Subcutaneous abdominal adipose tissue (tissue), 5 donors: ENCODE measurements around the gene TTR.

Experiments used
- H3K27ac ChIP-seq: one replicate; pipeline ENCODE4 v1.7.0; 2013; ENCODE audit warnings: low read depth, mild to moderate bottlenecking, inconsistent platforms, low read length, moderate library complexity
- H3K27me3 ChIP-seq, 5 donors: one replicate each; pipeline ENCODE4 v1.7.0; 2013; ENCODE audit warnings: low read length in 5 of 5, inconsistent platforms in 1 of 5; ENCODE audit not compliant: control insufficient read depth in 5 of 5, insufficient read depth in 4 of 5
- H3K36me3 ChIP-seq, 5 donors: one replicate each; pipeline ENCODE4 v1.7.0; 2013; ENCODE audit warnings: low read length in 5 of 5; ENCODE audit not compliant: control insufficient read depth in 5 of 5, insufficient read depth in 5 of 5
- H3K4me1 ChIP-seq, 5 donors: one replicate each; pipeline ENCODE4 v1.7.0; 2013; ENCODE audit warnings: low read length in 5 of 5, mild to moderate bottlenecking in 3 of 5, moderate library complexity in 1 of 5; ENCODE audit not compliant: control insufficient read depth in 5 of 5, insufficient read depth in 5 of 5
- H3K4me3 ChIP-seq, 5 donors: one replicate each; pipeline ENCODE4 v1.7.0; 2013; ENCODE audit warnings: low read length in 5 of 5, low read depth in 1 of 5
- H3K9ac ChIP-seq, 5 donors: one replicate each; pipeline ENCODE4 v1.7.0; 2013; ENCODE audit warnings: low read length in 5 of 5, mild to moderate bottlenecking in 4 of 5, moderate library complexity in 3 of 5
- H3K9me3 ChIP-seq, 5 donors: one replicate each; pipeline ENCODE4 v1.7.0; 2013; ENCODE audit warnings: low read length in 5 of 5; ENCODE audit not compliant: control insufficient read depth in 5 of 5
- donor health status: healthy.
- donor health status: healthy.
- donor health status: healthy.
- donor health status: healthy.
- donor health status: healthy.

TTR gene

GRCh38 chr18:31592506-31593157 is 955 bp downstream of the TTR start:
- Histone ChIP-seq H3K27me3 (no peaks in the 10 kb centered on the region), H3K9ac (no peak overlapping the region), H3K27ac (no peak overlapping the region), H3K4me3 (no peak overlapping the region), H3K9me3 (peaks cover 0 to 3% (median 0%) of the 10 kb centered on the region in 5 donors), H3K4me1 (no peaks in the 10 kb centered on the region), H3K36me3 (no peaks in the 10 kb centered on the region)

- Histone ChIP-seq H3K27ac (no peak overlapping the region), H3K27me3 (no peaks in the 10 kb centered on the region), H3K36me3 (no peaks in the 10 kb centered on the region), H3K4me1 (no peaks in the 10 kb centered on the region), H3K4me3 (no peak overlapping the region), H3K9ac (no peak overlapping the region), H3K9me3 (peaks cover 0 to 3% (median 0%) of the 10 kb centered on the region in 5 donors)
These were observed 3.6 kb downstream of the TTR start for GRCh38 chr18:31595121-31595771.

- peaks cover 0 to 3% (median 0%) of the 10 kb centered on the region in 5 donors for H3K9me3 ChIP-seq
- H3K4me3 ChIP-seq: no peak overlapping the region
- H3K9ac ChIP-seq: no peak overlapping the region
- H3K4me1 ChIP-seq: no peaks in the 10 kb centered on the region
- no peaks in the 10 kb centered on the region for H3K36me3 ChIP-seq
- H3K27ac ChIP-seq: no peak overlapping the region
- no peaks in the 10 kb centered on the region for H3K27me3 ChIP-seq
These were observed 4.6 kb downstream of the TTR start for GRCh38 chr18:31596081-31596872.

- Histone ChIP-seq H3K9ac (no peak overlapping the region), H3K27ac (no peak overlapping the region), H3K4me3 (no peak overlapping the region), H3K4me1 (no peaks in the 10 kb centered on the region), H3K27me3 (no peaks in the 10 kb centered on the region), H3K9me3 (peaks cover 0 to 3% (median 0%) of the 10 kb centered on the region in 5 donors), H3K36me3 (no peaks in the 10 kb centered on the region)
These were observed 6.5 kb downstream of the TTR start for GRCh38 chr18:31598021-31598805.

GRCh38 chr18:31603315-31603714 is 11.6 kb downstream of the TTR start:
- no peak overlapping the region for H3K4me3 ChIP-seq
- H3K27ac ChIP-seq: no peak overlapping the region
- H3K36me3 ChIP-seq: no peaks in the 10 kb centered on the region
- H3K27me3 ChIP-seq: no peaks in the 10 kb centered on the region
- H3K9me3 ChIP-seq: no peaks in the 10 kb centered on the region
- H3K9ac ChIP-seq: no peak overlapping the region
- no peaks in the 10 kb centered on the region for H3K4me1 ChIP-seq

GRCh38 chr18:31606265-31606664 is 14.6 kb downstream of the TTR start:
- no peaks in the 10 kb centered on the region for H3K27me3 ChIP-seq
- H3K9ac ChIP-seq: no peak overlapping the region
- H3K4me1 ChIP-seq: no peaks in the 10 kb centered on the region
- no peak overlapping the region for H3K4me3 ChIP-seq
- H3K36me3 ChIP-seq: no peaks in the 10 kb centered on the region
- H3K9me3 ChIP-seq: no peaks in the 10 kb centered on the region
- H3K27ac ChIP-seq: no peak overlapping the region

- Histone ChIP-seq H3K4me1 (no peaks in the 10 kb centered on the region), H3K27me3 (no peaks in the 10 kb centered on the region), H3K4me3 (no peak overlapping the region), H3K36me3 (no peaks in the 10 kb centered on the region), H3K9me3 (no peaks in the 10 kb centered on the region), H3K9ac (no peak overlapping the region), H3K27ac (no peak overlapping the region)
These were observed 15.7 kb downstream of the TTR start for GRCh38 chr18:31607384-31607783.

- H3K27me3 ChIP-seq: no peaks in the 10 kb centered on the region
- no peaks in the 10 kb centered on the region for H3K4me1 ChIP-seq
- H3K27ac ChIP-seq: no peak overlapping the region
These were observed 18.2 kb downstream of the TTR start for GRCh38 chr18:31609886-31610285.

GRCh38 chr18:31610286-31611205 is 18.9 kb downstream of the TTR start:
- no peaks in the 10 kb centered on the region for H3K9me3 ChIP-seq
- H3K4me1 ChIP-seq: no peaks in the 10 kb centered on the region
- H3K4me3 ChIP-seq: no peak overlapping the region
- no peak overlapping the region for H3K9ac ChIP-seq
- no peak overlapping the region for H3K27ac ChIP-seq
- no peaks in the 10 kb centered on the region for H3K27me3 ChIP-seq
- H3K36me3 ChIP-seq: no peaks in the 10 kb centered on the region

More at GRCh38 chr18:31609886-31610285, 18.2 kb downstream of the TTR start:
- no peak overlapping the region for H3K4me3 ChIP-seq
- no peak overlapping the region for H3K9ac ChIP-seq
- no peaks in the 10 kb centered on the region for H3K36me3 ChIP-seq
- H3K9me3 ChIP-seq: no peaks in the 10 kb centered on the region
